Activated B cell treated with CpG ODN at 0.5 μM for 24 hours (primary cell): ENCODE results near the gene TMEM120A. TPM values are rescaled to one million over a fixed set of nuclear protein-coding genes. Genes with fewer than 3 reads are reported as not detected.
A peak's percentile ranks its signal among the peaks of the same experiment; 100 is the strongest.

Experiments
- ATAC-seq: fragments of 200-7000 bp; cut with Tn5 transposase; one replicate; pipeline ENCODE4 v1.10.0; 2021; ENCODE audit warnings: low read depth, mild to moderate bottlenecking, moderate library complexity
- CTCF ChIA-PET: fragments of 350-600 bp; sonication (Branson Sonifier 250); formaldehyde crosslinking; loops from one replicate; lab custom pipeline; 2021; ENCODE audit warnings: antibody characterized with exemption; lab: Charles Lee
- POLR2A ChIA-PET: fragments of 350-600 bp; sonication (Branson Sonifier 250); formaldehyde crosslinking; loops from one replicate; lab custom pipeline; 2021; ENCODE audit warnings: antibody characterized with exemption; lab: Charles Lee
- DNase-seq: peaks from one replicate; pipeline ENCODE4 v3.0.0; 2022
- H3K27ac Mint-ChIP-seq: one replicate; pipeline ENCODE4 v1.8.0; 2020; ENCODE audit warnings: mixed read lengths
- H3K27me3 Mint-ChIP-seq: one replicate; pipeline ENCODE4 v1.8.0; 2021; ENCODE audit warnings: mixed read lengths
- H3K36me3 Mint-ChIP-seq: one replicate; pipeline ENCODE4 v1.8.0; 2021; ENCODE audit warnings: low read depth, mixed read lengths
- H3K4me1 Mint-ChIP-seq: one replicate; pipeline ENCODE4 v1.8.0; 2021; ENCODE audit warnings: mixed read lengths
- H3K4me3 Mint-ChIP-seq: one replicate; pipeline ENCODE4 v1.8.0; 2020; ENCODE audit warnings: mild to moderate bottlenecking, mixed read lengths
- H3K9me3 Mint-ChIP-seq: one replicate; pipeline ENCODE4 v1.8.0; 2020; ENCODE audit warnings: mixed read lengths
- CTCF ChIP-seq: fragments of 200-600 bp; IDR thresholded peaks from one replicate; pipeline ENCODE4 v1.8.0; 2022; ENCODE audit warnings: antibody characterized with exemption, mild to moderate bottlenecking
- intact Hi-C: fragments of 100-400 bp; cut with micrococcal nuclease; formaldehyde crosslinking; loops from one replicate; pipeline ENCODE4 v1.15.1; 2024
- total RNA-seq: library from RNA; stranded (reverse); gene quantifications from 2 replicates; pipeline ENCODE4 v1.2.3, GENCODE V29; 2022

The TMEM120A gene
- total RNA-seq, 1 donor from 2014 or later: 104 TPM

GRCh38 chr7:76002822-76003221 lies 8.4 kb upstream of the TMEM120A start:
- Mint-ChIP-seq H3K4me1 (no peaks in the 10 kb centered on the region), H3K4me3 (no peak overlapping the region), H3K27me3 (no peaks in the 10 kb centered on the region), H3K27ac (no peak overlapping the region), H3K9me3 (no peaks in the 10 kb centered on the region), H3K36me3 (peaks cover 42% of the 10 kb centered on the region)
- intact Hi-C loops: no loop called here
- ChIA-PET CTCF (no interaction called here), POLR2A (no interaction called here)
- ATAC-seq: no peak
- TF ChIP-seq CTCF: no peak
- DNase-seq: no peak

GRCh38 chr7:76002139-76002538 lies 7.7 kb upstream of the TMEM120A start:
- Mint-ChIP-seq H3K27ac (no peak overlapping the region), H3K9me3 (no peaks in the 10 kb centered on the region), H3K27me3 (no peaks in the 10 kb centered on the region), H3K4me1 (peaks cover 6% of the 10 kb centered on the region), H3K4me3 (no peak overlapping the region), H3K36me3 (peaks cover 42% of the 10 kb centered on the region)
- ATAC-seq (no peak), DNase-seq (no peak)
- no peak for TF ChIP-seq CTCF
- intact Hi-C loops: no loop called here
- ChIA-PET POLR2A (no interaction called here), CTCF (no interaction called here)

- POLR2A ChIA-PET: no interaction called here
- intact Hi-C loops: no loop called here
- CTCF ChIA-PET: no interaction called here
- peaks cover 12% of the 10 kb centered on the region for H3K4me1 Mint-ChIP-seq
- peaks cover 44% of the 10 kb centered on the region for H3K36me3 Mint-ChIP-seq
- no peaks in the 10 kb centered on the region for H3K9me3 Mint-ChIP-seq
- H3K27me3 Mint-ChIP-seq: no peaks in the 10 kb centered on the region
- H3K4me3 Mint-ChIP-seq: no peak overlapping the region
- DNase-seq (no peak), ATAC-seq (no peak)
- H3K27ac Mint-ChIP-seq: no peak overlapping the region
- no peak for TF ChIP-seq CTCF
Measured at GRCh38 chr7:76000566-76000965, 6.2 kb upstream of the TMEM120A start.

- POLR2A ChIA-PET: interaction anchor here (0.7 kb wide), 1 partner anchor 13 kb away, joined by 3 read pairs; no protein-coding TSS in a partner anchor
- no peak overlapping the region for H3K27ac Mint-ChIP-seq
Measured at GRCh38 chr7:75998038-75998437, 3.6 kb upstream of the TMEM120A start.

GRCh38 chr7:75996476-75996875 lies 2.1 kb upstream of the TMEM120A start:
- Mint-ChIP-seq H3K4me1 (peaks cover 24% of the 10 kb centered on the region), H3K27ac (peak overlapping the region; percentile 27), H3K9me3 (no peaks in the 10 kb centered on the region), H3K4me3 (no peak overlapping the region), H3K27me3 (no peaks in the 10 kb centered on the region), H3K36me3 (peaks cover 26% of the 10 kb centered on the region)
- intact Hi-C loops: no loop called here
- DNase-seq (no peak), ATAC-seq (no peak)
- TF ChIP-seq CTCF: no peak
- ChIA-PET CTCF (no interaction called here), POLR2A (interaction anchor here (1.2 kb wide), 1 partner anchor 12 kb away, joined by 10 read pairs; no protein-coding TSS in a partner anchor)

More at GRCh38 chr7:75998038-75998437, 3.6 kb upstream of the TMEM120A start:
- CTCF ChIA-PET: no interaction called here
- Mint-ChIP-seq H3K9me3 (no peaks in the 10 kb centered on the region), H3K36me3 (peaks cover 31% of the 10 kb centered on the region), H3K4me1 (peaks cover 21% of the 10 kb centered on the region), H3K27me3 (no peaks in the 10 kb centered on the region), H3K4me3 (no peak overlapping the region)
- no peak for TF ChIP-seq CTCF
- ATAC-seq (no peak), DNase-seq (no peak)
- intact Hi-C loops: no loop called here
